ENCODE measurements around the gene NOS2.
"Not testable (repeated sequence)": the region's sequence is repeated elsewhere in the genome, so short reads cannot be mapped to it uniquely, and the experiment has no call there.

NOS2 gene

DNA sequence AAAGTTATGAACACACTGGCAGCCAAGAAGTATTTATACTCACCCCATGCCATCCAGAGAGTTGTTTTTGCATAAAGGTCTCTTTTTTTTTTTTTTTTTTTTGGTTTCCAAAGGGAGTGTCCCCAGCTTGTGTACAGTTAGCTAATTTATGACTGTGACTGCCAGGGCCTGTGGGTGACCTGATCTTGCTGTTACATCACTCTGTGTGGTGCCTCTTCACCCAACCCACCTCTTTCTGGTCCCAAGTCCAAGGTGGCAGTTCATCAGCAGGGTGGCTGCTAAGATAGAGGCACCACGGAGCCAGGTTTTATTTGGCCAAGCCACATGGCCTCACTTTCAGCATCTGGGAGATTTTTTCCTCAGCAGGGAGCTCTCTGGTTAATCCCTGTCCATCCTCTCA, at the start of gene NOS2:
TSS of gene NOS2 (minus strand) at position 8 of the 400 bp plus-strand sequence. CDS start 1,720 bp downstream, outside the sequence.
- DNase-seq (ENCODE audit: low read depth) = peak; percentile 15

DNA sequence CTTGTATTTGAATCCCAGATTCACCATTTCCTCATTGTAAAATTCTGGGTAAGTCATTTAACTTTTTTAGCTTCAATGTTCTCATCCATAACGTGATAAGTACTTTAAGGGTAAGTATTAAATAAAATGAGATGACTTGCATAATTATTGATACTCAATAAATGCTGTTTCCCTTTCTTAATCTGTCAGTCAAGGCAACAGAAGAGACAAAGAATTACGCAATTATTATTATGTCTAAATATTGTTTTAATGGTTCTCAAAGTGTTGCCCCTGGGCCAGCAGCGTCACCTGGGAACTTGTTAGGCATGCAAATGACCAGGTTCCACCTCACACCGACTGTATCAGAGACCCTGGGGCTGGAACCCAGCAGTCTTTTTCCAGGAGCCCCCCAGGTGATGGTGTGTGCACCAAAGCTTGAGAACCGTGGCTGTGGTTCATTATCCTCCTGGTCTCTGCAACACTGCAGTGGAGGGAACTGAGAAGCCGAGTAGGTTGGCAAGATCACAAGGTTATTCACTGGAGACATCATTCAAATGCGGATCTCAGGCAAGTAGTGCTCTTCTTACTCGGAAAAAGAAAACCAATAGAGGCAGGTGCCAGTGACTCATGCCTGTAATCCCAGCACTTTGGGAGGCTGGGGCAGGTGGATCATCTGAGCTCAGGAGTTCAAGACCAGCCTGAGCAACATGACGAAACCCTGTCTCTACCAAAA, 49.3 kb upstream of the NOS2 start:
- DNase-seq (ENCODE audit: low read depth) = no peak

DNA sequence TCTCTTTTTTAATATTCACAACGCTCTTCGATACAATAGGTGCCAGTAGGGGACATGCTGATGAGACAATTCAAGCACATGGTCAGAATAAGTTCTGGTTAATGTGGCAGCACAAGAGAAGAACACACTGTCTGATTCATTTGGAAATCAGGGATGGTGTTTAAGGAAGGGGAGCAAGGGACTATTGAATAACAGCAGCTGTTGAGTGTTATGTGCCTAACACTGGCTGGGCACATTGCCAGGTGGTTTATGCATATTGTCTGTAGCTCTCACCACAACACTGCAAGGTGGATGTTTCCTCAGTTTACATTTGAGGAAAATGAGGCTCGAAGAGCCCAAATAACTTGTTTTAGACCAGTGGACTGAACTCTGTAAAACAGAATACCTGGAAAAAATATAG, 48.6 kb upstream of the NOS2 start:
- no peak for DNase-seq (ENCODE audit: low read depth)

DNA sequence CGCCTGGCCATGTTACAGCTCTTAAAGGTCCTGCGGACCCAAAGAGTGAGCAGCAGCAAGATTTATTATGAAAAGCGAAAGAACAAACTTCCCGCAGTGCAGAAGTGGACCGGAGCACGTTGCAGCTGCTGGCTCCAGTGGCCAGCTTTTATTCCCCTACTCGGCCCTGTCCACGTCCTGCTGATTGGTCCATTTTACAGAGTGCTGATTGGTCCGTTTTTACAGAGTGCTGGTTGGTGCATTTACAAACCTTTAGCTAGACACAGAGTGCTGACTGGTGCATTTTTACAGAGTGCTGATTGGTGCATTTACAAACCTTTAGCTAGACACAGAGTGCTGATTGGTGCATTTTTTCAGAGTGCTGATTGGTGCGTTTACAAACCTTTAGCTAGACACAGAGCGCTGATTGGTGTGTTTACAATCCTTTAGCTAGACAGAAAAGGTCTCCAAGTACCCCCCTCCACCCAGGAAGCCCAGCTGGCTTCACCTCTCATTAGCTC, 46.5 kb upstream of the NOS2 start:
- DNase-seq (ENCODE audit: low read depth) = not testable (repeated sequence)

DNA sequence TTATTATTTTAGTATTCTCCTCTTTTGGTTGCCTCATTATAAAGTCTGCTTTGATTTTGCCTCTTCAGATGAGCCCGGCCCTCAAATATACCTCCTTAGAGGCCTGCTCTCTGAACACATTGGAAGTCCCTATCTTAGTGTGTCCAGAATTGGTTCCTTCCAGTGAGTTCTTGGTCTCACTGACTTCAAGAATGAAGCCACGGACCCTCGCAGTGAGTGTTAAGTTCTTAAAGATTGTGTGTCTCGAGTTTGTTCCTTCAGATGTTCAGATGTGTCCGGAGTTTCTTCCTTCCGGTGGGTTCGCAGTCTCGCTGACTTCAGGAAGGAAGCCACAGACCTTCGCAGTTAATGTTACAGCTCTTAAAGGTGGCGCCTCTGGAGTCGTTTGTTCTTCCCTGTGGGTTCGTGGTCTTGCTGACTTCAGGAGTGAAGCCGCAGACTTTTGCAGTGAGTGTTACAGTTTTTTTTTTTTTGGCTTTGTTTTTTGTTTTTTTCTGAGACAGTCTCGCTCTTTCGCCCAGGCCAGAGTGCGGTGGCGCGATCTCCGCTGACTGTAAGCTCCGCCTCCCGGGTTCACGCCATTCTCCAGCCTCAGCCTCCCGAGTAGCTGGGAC, 45.8 kb upstream of the NOS2 start:
- DNase-seq (ENCODE audit: low read depth) = no peak

DNA sequence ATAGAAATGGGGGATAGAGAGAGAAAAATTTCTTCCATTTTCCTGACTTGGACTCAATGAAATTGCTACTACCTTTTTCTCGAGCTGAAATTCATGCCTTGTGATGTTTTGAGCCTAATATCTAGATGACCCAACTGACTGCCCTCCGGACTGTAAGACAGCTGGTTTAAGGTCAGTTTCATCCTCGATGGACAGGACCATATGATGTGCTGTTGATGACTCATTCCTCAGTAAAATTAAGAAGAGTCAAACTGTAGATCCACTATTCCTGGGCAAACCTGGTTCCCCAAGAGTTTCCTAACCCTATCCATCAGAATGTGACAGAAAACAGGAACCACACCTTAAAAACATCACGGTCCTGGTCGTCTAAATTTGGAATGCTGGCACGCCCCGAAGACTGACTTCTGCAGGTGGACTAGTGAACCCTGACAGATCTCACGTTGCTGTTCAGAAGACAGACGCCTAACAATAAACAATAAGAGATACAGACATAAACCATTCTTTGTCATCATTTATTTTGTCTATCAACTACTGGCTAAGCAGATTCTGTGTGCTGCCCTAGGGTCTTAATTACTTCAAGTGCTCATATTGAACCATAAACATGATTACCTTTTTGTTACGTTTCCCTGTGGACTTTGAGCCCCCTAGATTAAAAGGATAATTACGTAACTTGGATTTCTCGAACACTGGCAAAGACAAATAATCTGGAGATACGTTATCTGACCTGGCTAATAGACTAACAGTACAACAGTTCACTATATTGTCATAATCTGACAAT, 45.1 kb upstream of the NOS2 start:
- no peak for DNase-seq (ENCODE audit: low read depth)

DNA sequence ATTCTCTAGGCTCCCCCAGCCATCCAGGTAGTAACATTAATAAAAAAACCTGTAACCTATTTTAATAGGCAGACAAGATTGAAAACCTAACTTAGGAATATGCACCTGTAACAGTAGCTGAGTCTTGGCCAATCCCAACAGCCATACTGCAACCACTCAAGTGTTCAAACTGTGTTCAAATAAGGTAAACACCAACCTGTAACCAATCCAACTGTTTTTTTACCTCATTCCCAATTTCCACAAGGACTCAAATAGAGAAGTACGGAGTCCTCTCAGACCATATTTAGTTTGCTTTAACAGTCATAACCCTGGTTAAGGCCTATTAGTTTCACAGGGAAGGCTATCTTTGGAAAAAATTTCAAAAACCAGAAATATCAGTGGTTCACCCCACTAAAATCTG, 40.4 kb upstream of the NOS2 start:
- DNase-seq (ENCODE audit: low read depth) = no peak

DNA sequence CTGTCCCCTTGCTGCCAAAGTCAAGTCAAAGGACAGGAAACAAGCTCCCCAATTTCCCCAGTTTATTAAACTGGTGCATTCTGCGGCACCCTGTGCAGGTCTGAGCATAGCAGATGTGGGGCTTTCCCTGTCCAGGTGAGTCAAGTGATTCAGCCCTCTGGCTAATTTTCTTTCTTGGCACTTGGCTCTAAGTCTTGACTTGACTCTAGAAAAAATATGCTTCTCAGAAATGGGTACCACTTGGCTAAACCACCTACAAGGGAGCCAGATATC, 40.0 kb upstream of the NOS2 start:
- DNase-seq (ENCODE audit: low read depth) = not testable (repeated sequence)

DNA sequence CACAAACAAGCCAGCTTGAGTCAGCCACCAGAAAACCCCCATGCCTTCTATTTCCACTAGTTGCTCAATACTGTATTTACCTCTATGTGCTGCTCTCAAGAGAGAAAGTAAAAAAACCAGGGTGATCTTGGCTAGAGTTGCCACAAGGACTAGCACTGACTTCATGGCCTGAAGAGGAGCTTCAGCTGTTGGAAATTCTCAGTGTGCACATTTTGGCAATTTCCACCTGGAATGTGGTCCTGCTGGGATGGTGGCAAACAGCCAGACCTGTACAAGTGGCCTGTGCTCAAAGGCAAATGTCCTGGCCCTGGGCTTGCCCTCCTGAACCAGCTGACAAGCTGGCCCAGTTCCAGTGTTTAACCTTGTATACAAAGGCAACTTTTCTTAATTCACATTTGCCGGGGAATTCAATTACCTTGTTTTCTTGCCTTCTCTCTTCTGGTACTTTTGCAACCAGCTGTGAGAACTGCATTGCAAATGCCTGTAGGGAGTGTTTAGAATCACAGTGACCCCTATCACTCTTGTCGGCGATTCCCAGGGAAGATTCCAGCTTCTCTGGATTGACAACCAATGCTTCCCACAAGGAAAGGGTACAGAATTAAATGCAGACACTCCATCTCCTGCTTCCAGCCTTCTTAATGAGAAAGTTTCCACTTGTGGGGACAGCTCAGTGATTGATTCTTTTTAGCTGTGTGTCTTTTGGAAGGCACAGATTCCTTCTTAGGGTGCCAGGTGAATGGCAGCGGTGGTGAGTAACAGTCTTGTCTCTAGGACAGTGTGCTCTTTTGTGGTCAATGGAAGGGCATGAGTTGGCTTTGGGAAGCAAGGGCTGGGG, 39.5 kb upstream of the NOS2 start:
- not testable (repeated sequence) for DNase-seq (ENCODE audit: low read depth)

DNA sequence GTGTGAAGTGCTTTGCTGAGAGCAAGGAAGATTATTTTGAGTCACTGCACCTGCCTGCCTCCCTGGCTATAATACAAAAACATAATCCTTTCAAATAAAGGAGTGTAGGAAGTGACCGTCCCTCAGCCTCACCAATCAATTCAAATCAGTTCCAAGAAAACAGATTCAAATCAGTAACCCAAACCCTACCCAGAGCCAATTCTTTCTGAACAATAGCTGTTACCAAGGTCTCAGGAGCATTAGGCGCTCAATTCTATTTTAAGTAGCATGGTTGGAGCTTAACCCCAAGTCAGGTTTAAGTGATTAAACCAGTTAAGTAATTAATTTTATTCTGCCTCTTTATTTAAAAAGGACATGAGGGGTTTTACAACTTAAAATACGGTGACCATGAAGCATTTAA, 38.3 kb upstream of the NOS2 start:
- DNase-seq (ENCODE audit: low read depth) = not testable (repeated sequence)

DNA sequence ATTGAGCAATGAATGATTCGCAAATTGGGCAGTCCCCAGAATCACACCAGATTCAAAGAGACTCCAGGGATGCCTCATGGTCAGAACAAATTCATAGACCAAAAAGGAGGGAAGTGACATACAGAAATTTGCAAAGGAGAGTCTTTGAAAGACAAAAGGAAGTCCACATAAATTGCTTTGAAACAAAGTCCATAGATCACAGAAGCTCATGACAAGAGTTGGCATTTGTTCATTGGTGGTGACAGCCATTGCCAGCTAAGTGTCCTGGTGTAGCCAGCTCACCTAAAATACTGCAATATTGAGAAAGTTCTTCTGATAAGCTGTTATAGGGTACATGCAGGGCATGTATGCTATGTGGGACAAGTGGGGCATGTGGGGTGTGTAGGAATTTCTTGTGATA, 37.4 kb upstream of the NOS2 start:
- not testable (repeated sequence) for DNase-seq (ENCODE audit: low read depth)

DNA sequence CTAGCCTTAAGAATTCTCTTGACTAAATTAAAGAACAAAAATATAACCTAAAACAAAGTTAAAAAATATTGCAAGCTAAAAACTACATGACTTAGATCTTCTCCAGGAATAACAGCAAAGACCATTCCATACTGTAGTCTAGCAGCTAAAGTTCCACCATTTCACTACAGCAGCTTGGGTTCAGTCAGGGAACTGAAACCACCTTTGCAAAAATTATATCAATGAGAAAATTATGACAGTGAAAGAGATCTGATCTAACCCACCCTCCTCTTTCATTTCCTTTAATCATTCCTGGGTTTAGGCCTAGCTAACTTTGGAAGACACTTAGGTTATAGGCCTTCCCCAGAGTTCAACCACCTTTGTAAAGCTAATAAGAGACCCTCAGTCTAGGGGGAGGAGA, 36.3 kb upstream of the NOS2 start:
- no peak for DNase-seq (ENCODE audit: low read depth)

DNA sequence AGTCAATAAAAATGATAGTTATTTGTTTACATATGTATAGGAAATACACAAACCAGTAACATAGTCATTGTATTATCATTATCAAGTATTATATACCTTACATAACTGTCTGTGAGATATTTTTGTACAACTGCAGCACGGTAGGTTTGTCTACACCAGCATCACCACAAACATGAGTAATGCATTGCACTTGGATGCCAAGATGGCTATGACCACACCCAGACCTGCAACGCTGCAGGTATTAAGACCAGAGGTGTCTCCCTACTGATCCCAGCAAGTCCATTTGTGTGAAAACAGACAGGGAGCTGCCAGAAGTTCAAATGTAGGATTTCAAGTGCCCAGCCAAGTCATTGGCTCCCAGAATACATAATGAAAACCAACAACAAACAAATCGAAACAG, 34.2 kb upstream of the NOS2 start:
- no peak for DNase-seq (ENCODE audit: low read depth)

DNA sequence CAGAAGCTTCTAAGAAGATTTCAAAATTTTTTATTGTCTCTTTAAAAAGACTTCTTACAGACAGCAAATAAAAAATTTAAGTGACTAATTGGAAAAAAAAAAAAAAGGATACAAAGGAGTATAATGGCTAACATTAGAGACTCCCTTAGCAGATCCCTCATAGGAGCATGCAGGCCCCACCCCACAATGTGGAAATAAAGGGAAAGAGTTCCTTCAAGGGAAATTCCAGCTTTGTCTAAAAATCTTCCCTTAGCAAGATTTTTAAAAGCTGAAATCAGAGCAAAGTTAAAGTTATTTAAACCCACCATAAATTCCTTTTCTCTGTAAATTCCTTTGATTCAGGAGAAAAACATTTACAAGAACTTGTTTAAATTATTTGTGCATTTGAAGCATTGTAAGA, 32.5 kb upstream of the NOS2 start:
- DNase-seq (ENCODE audit: low read depth) = peak; percentile 12

DNA sequence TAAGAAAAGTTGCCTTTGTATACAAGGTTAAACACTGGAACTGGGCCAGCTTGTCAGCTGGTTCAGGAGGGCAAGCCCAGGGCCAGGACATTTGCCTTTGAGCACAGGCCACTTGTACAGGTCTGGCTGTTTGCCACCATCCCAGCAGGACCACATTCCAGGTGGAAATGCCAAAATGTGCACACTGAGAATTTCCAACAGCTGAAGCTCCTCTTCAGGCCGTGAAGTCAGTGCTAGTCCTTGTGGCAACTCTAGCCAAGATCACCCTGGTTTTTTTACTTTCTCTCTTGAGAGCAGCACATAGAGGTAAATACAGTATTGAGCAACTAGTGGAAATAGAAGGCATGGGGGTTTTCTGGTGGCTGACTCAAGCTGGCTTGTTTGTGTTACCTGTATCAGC, 29.6 kb upstream of the NOS2 start:
- DNase-seq (ENCODE audit: low read depth) = not testable (repeated sequence)

DNA sequence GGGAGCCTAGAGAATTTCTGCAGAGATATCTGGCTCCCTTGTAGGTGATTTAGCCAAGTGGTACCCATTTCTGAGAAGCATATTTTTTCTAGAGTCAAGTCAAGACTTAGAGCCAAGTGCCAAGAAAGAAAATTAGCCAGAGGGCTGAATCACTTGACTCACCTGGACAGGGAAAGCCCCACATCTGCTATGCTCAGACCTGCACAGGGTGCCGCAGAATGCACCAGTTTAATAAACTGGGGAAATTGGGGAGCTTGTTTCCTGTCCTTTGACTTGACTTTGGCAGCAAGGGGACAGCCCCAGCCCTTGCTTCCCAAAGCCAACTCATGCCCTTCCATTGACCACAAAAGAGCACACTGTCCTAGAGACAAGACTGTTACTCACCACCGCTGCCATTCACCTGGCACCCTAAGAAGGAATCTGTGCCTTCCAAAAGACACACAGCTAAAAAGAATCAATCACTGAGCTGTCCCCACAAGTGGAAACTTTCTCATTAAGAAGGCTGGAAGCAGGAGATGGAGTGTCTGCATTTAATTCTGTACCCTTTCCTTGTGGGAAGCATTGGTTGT, 28.9 kb upstream of the NOS2 start:
- DNase-seq (ENCODE audit: low read depth) = not testable (repeated sequence)

DNA sequence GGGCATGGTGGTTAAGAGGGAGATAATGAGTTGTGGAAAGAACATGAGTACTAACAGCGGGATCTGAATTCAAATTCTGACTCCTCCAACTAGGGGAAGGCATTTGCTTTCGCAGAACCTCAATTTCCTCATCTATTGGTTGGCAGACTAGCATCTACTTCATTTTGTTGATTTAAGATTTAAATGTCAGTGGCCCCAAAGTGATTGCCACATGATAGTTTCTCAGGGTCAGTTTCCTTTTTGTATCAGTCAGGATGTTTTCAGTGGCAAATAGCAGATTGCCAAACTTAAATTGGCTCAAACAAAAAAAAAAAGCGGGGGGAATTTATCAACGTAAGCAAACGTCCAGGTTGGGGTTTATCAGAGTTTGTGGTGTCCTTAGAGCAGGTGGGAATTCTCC, 25.1 kb upstream of the NOS2 start:
- no peak for DNase-seq (ENCODE audit: low read depth)

DNA sequence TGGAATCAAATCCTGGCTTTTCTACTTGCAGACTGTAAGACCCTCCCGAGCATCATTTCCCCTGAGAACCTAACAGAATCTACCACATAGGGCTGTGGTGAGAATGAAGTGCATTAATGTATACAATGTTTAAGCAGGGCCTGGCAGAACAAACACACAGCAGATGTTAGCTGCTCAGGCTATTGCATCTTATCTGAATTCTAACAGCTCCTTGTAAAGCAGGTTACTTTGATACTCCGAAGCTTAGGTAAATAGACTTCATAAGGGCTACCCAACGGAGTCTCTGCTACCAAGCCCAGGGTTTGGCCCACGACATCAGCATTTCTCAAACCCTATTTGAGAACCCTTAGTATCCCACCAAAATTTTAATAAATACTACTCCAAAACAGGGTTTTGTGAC, 24.4 kb upstream of the NOS2 start:
- DNase-seq (ENCODE audit: low read depth) = no peak

DNA sequence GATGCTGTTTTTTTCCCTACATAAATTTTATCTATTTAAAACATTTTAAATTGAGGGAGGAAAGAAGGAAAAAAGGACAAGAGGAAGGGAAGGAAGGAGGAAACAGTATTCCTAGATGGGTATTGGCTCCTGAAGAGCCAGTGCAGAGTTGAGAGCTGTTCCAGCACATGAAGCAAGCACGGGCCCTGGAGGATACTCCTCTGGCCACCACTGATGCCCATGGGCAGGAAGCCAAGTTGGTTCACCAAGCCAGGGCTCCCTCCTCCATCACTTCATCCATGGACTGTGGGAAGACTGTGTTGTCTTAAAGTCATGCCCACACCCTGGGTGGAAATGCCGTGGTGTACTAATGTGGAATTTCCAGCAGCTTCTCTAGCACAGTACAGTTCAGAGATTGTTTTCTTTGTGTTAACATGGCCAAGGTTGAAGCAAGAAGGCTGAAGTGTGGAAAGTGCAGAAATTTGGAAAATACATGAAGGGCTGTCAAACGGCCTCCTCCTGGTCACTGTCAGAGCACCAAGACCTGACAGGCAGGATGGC, 23.9 kb upstream of the NOS2 start:
- no peak for DNase-seq (ENCODE audit: low read depth)

DNA sequence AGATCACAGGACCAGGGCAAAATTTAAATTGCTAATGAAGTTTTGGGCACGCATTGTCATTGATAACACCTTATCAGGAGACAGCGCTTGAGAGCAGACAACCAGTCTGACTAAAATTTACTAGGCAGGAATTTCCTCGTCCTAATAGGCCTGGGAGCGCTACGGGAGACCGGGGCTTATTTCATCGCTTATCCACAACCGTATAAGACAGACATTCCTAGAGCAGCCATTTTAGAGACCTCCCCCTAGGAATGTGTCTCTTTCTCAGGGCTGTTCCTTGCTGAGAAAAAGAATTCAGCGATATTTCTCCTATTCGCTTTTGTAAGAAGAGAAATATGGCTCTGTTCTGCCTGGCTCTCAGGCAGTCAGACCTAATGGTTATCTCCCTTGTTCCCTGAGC, 21.8 kb upstream of the NOS2 start:
- not testable (repeated sequence) for DNase-seq (ENCODE audit: low read depth)

DNA sequence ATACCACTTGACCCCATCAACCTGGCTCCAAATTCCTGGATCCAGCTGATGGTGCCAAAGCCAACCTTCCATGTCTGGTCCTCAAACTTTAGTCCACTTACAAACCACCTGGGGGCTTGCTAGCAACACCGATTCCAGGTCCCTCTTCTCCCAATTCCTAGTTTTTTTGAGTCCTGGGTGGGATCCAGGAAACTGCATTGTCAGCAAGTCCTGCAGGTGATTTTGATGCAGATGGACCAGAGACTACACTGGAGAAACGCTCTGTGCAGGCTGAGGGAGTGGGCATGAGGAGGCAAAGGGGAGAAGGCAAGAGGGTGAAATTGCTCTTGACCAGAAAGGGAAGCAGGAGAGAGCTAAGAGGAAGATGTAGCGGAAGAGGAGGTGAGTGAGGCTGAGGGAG, 21.0 kb upstream of the NOS2 start:
- no peak for DNase-seq (ENCODE audit: low read depth)

DNA sequence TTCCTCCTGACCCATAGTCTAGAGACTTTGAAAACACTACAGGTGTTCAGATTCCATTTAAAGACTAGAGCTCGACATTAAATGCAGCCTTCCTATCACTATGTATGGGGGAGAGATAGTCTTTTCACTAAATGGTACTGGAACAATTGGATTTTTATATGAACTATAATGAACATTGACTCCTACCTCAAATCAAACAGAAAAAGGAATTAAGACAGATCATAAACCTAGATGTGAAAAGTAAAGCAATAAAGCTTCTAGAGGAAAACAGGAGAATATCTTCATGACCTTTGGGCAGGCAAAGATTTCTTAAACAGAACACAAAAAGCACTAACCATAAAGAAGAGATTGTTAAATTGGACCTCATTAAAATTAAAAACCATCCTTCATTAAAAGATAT, 18.8 kb upstream of the NOS2 start:
- no peak for DNase-seq (ENCODE audit: low read depth)

All from EH (cell line).